Neutrophil (primary cell): ENCODE results near the gene GEN1.

ENCODE experiments used
- H3K27ac ChIP-seq: fragments of 200-600 bp; sonication (generic); 2 replicates; pipeline ENCODE4 v1.5.1; 2016; ENCODE audit warnings: mild to moderate bottlenecking, moderate library complexity
- H3K27me3 ChIP-seq: fragments of 200-600 bp; sonication (generic); 2 replicates; pipeline ENCODE4 v1.6.0; 2016; ENCODE audit warnings: mild to moderate bottlenecking
- H3K36me3 ChIP-seq: fragments of 200-600 bp; sonication (generic); 2 replicates; pipeline ENCODE4 v1.5.1; 2017
- H3K4me1 ChIP-seq, 2 experiments: fragments of 200-600 bp in 1 of 2; sonication (generic) in 1 of 2; 1 replicate in 1 of 2; 2 replicates in 1 of 2; pipeline versions ENCODE4 v1.5.1 to v1.6.1; 2013 to 2016; ENCODE audit warnings: low read depth in 1 of 2, low read length in 1 of 2, mild to moderate bottlenecking in 1 of 2, moderate library complexity in 1 of 2; ENCODE audit not compliant: control insufficient read depth in 1 of 2, insufficient read depth in 1 of 2
- H3K4me3 ChIP-seq, 2 experiments: fragments of 200-600 bp in 1 of 2; sonication (generic) in 1 of 2; 1 replicate in 1 of 2; 2 replicates in 1 of 2; pipeline ENCODE4 v1.5.1; 2013 to 2016; ENCODE audit warnings: low read depth in 1 of 2, low read length in 1 of 2, mild to moderate bottlenecking in 1 of 2, moderate library complexity in 1 of 2
- H3K9me3 ChIP-seq: fragments of 200-600 bp; sonication (generic); 2 replicates; pipeline ENCODE4 v1.5.1; 2016
- CTCF ChIP-seq: fragments of 200-600 bp; sonication (generic); IDR thresholded peaks from 2 replicates; pipeline ENCODE4 v1.5.1; 2016; ENCODE audit warnings: antibody characterized with exemption

GEN1 gene

GRCh38 chr2:17803497-17803896 is 49.6 kb downstream of the GEN1 start:
- peaks cover 8% of the 10 kb centered on the region for H3K27me3 ChIP-seq
- H3K4me1 ChIP-seq: no peaks in the 10 kb centered on the region
- H3K9me3 ChIP-seq: no peaks in the 10 kb centered on the region
- H3K4me3 ChIP-seq: no peak overlapping the region
- H3K27ac ChIP-seq: no peak overlapping the region
- TF ChIP-seq CTCF: no peak
- H3K36me3 ChIP-seq: no peaks in the 10 kb centered on the region

DNA sequence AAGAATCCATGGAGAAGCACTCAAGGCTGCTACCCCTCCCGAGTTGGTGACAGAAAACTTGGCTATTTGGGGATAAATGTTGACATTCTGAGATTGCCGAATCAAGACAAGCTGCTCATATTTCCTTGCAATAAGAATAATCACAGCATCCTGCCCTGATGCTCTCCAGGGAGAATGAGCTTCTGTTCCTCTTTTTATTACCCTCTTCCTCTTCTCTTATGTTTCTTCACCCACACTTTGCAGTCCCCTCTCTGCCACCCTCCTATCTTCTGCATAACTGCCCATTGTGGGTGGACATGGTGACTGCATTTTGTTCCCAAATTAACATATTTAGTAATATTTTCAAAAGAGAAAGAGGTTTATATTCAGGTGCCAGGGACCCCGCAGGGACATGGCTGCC is 50.4 kb downstream of the GEN1 start:
- H3K9me3 ChIP-seq: no peaks in the 10 kb centered on the region
- TF ChIP-seq CTCF: no peak
- no peak overlapping the region for H3K4me3 ChIP-seq
- H3K4me1 ChIP-seq: no peaks in the 10 kb centered on the region
- no peaks in the 10 kb centered on the region for H3K36me3 ChIP-seq
- peaks cover 8% of the 10 kb centered on the region for H3K27me3 ChIP-seq
- H3K27ac ChIP-seq: no peak overlapping the region

GRCh38 chr2:17805166-17805565 is 51.2 kb downstream of the GEN1 start:
- H3K27ac ChIP-seq: no peak overlapping the region
- peaks cover 8% of the 10 kb centered on the region for H3K27me3 ChIP-seq
- no peak overlapping the region for H3K4me3 ChIP-seq
- no peaks in the 10 kb centered on the region for H3K9me3 ChIP-seq
- H3K36me3 ChIP-seq: no peaks in the 10 kb centered on the region
- no peak for TF ChIP-seq CTCF
- H3K4me1 ChIP-seq: no peaks in the 10 kb centered on the region

GRCh38 chr2:17805717-17806363 is 51.9 kb downstream of the GEN1 start:
- peaks cover 8% of the 10 kb centered on the region for H3K27me3 ChIP-seq

DNA sequence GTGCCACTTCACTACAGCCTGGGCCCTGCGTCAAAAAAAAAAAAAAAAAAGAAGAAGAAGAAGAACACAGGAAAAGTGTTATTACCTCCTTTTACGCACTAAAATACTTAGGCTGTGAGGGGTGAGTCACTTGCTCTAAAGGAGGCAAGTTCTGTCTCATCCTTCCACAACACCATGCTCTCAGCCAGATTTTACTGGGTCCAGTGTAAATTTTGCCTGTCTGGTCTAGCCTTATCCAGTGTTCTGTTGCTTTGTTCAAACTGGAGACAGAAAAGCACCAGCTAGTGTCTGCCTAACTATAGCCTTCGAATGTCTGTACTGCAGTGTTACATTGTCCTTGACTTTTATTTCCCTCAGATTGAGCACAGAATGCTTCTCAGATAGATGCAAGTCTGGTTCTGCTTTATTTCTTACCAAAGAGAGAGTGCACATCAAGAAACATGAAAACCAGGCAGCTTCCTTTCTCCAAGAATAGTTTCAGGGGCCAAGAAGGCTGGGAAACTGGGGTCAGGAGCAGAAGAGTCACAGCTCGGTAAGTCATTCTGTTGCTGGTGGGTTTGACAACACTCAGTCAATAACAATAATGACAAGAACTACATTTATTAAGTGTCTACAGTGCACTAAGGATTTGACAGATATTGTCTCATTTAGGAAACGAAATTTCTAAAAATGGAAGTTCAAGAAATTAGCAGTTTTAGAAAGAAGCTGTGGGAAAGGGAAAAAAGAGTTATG is 59.2 kb downstream of the GEN1 start:
- no peak for TF ChIP-seq CTCF
- Histone ChIP-seq H3K27me3 (no peaks in the 10 kb centered on the region), H3K36me3 (no peaks in the 10 kb centered on the region), H3K27ac (no peak overlapping the region), H3K9me3 (no peaks in the 10 kb centered on the region), H3K4me3 (no peak overlapping the region), H3K4me1 (no peaks in the 10 kb centered on the region)

More at GRCh38 chr2:17805717-17806363, 51.9 kb downstream of the GEN1 start:
- TF ChIP-seq CTCF: no peak
- H3K36me3 ChIP-seq: no peaks in the 10 kb centered on the region
- H3K4me1 ChIP-seq: no peaks in the 10 kb centered on the region
- H3K27ac ChIP-seq: no peak overlapping the region
- no peaks in the 10 kb centered on the region for H3K9me3 ChIP-seq
- no peak overlapping the region for H3K4me3 ChIP-seq
